Uterus (tissue), 2 donors: ENCODE results near the gene ZFP36.

Experiments
- CTCF ChIP-seq, 4 experiments: fragments of 200-600 bp in 2 of 4; fragments of 450-650 bp in 2 of 4; sonication (generic) in 2 of 4; IDR thresholded peaks; one replicate each; pipeline ENCODE4 v1.5.1; 2016 to 2019; ENCODE audit warnings: antibody characterized with exemption in 4 of 4, mild to moderate bottlenecking in 2 of 4, moderate library complexity in 1 of 4
- POLR2A ChIP-seq, 2 donors: fragments of 450-650 bp; IDR thresholded peaks; one replicate each; pipeline ENCODE4 v1.6.1; 2016; ENCODE audit warnings: antibody characterized with exemption in 2 of 2, mild to moderate bottlenecking in 1 of 2, moderate library complexity in 1 of 2

- TF ChIP-seq CTCF (IDR thresholded peaks at IDR 0.05) (peak; percentile 97 to 99 (median 99)), POLR2A (IDR thresholded peaks at IDR 0.05) (peak in 1 of 2 donors; percentile 27)
Observed at GRCh38 chr19:39397360-39398296, 9.0 kb upstream of the ZFP36 start.
